ENCODE results near the gene FCMR. TPM values are rescaled to one million over a fixed set of nuclear protein-coding genes. Genes with fewer than 3 reads are reported as not detected.
A peak's percentile ranks its signal among the peaks of the same experiment; 100 is the strongest.

FCMR gene
- total RNA-seq, 1 donor from 2014 or later, result 146 TPM

DNA sequence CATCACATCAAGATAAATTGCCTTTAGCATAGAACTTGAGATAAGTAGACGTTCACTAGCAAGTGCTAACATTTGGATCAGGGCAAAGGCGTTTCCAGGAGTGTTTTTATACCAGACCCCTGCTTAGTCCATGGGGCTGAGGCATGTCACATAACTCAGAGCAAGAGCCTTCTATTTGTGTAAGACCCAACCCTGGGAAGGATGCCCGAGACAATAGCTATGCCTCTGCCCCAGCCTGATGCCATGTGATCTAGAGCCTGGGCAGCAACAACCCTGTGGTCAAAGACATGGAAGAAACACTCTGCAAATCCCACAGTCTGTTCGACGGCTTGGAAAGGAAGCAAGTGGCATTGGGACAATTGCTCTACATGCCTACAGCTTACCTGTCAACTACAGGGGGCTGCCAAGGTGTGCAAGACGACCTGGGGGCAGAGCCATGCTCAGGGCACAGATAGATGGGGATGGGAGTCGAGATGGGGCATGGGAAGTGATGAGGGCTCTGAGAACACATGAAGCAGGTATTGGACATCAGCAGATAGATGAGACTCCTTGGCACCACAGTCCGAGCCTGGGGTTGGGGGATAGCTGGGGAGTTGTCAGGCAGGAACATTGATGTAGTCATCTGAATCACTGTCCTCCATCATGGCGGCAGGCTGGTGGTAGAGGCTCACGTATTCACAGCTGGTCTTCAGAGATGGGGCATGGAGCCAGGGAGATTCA lies 17.2 kb downstream of the FCMR start:
- no peak for DNase-seq
- no peak overlapping the region for H3K4me3 Mint-ChIP-seq
- POLR2A ChIA-PET, result interaction anchor here (0.6 to 5.8 kb wide), 8 partner anchors 10 to 241 kb away, joined by 4 to 51 read pairs (median 6); partner anchors contain the start of gene FCMR
- peaks cover 69% of the 10 kb centered on the region for H3K36me3 Mint-ChIP-seq (ENCODE audit: low read depth)
- ATAC-seq (ENCODE audit: low read depth), result no peak
- TF ChIP-seq, protein P1, sequence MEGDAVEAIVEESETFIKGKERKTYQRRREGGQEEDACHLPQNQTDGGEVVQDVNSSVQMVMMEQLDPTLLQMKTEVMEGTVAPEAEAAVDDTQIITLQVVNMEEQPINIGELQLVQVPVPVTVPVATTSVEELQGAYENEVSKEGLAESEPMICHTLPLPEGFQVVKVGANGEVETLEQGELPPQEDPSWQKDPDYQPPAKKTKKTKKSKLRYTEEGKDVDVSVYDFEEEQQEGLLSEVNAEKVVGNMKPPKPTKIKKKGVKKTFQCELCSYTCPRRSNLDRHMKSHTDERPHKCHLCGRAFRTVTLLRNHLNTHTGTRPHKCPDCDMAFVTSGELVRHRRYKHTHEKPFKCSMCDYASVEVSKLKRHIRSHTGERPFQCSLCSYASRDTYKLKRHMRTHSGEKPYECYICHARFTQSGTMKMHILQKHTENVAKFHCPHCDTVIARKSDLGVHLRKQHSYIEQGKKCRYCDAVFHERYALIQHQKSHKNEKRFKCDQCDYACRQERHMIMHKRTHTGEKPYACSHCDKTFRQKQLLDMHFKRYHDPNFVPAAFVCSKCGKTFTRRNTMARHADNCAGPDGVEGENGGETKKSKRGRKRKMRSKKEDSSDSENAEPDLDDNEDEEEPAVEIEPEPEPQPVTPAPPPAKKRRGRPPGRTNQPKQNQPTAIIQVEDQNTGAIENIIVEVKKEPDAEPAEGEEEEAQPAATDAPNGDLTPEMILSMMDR (IDR thresholded peaks at IDR 0.05), result no peak
- peaks cover 78% of the 10 kb centered on the region for H3K4me1 Mint-ChIP-seq
- intact Hi-C loops (cut with micrococcal nuclease), result loop anchor here (5.0 kb wide), 1 partner anchor 112 kb away; no protein-coding TSS in a partner anchor
- H3K27me3 Mint-ChIP-seq, result no peaks in the 10 kb centered on the region
- peak overlapping the region; percentile 89 for H3K27ac Mint-ChIP-seq
- CTCF ChIA-PET, result interaction anchor here (0.9 to 3.9 kb wide), 12 partner anchors 7 to 271 kb away, joined by 3 to 41 read pairs (median 6); partner anchors contain the start of gene FCMR
- no peaks in the 10 kb centered on the region for H3K9me3 Mint-ChIP-seq

DNA sequence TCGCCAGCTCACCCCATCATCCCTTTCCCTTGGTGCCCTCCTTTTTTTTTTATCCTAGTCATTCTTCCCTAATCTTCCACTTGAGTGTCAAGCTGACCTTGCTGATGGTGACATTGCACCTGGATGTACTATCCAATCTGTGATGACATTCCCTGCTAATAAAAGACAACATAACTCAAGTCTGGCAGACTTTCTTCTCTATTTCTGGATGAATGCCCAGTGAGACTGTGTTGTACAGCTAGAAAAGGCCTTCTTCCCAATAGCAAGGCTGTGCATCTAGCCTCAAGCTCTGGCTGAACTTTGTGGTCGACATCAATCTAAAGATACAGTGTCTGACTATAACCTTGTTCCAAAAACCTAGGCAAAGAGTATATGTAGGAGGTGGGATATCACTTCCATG lies 18.1 kb downstream of the FCMR start:
- H3K27me3 Mint-ChIP-seq, result no peaks in the 10 kb centered on the region
- no peak overlapping the region for H3K4me3 Mint-ChIP-seq
- no peaks in the 10 kb centered on the region for H3K9me3 Mint-ChIP-seq
- peaks cover 65% of the 10 kb centered on the region for H3K36me3 Mint-ChIP-seq (ENCODE audit: low read depth)
- H3K4me1 Mint-ChIP-seq, result peaks cover 78% of the 10 kb centered on the region
- DNase-seq (no peak), ATAC-seq (ENCODE audit: low read depth) (no peak)
- peak overlapping the region; percentile 56 for H3K27ac Mint-ChIP-seq
- ChIA-PET CTCF (interaction anchor here (1.3 to 3.9 kb wide), 4 partner anchors 8 to 177 kb away, joined by 3 to 41 read pairs (median 12); no protein-coding TSS in a partner anchor), POLR2A (no interaction called here)
- TF ChIP-seq, protein P1 (IDR thresholded peaks at IDR 0.05), result no peak
- intact Hi-C loops (cut with micrococcal nuclease), result no loop called here

DNA sequence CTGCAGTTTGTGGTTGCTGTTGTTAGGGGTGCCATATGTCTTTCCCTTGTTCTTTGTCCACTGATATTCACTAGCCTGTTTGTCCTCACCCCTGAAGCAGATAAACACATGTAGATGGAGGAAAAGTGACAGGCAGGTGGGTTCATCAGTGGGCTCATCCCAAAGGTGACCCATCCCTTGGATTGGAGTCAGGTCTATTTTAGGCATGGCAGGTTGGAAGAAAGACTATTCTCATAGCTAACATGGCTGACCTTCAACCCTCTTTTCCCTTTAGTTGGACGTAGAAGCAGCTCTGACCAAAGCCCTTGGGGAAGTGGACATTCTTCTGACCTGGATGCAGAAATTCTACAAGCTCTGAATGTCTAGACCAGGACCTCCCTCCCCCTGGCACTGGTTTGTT lies 19.0 kb downstream of the FCMR start:
- H3K36me3 Mint-ChIP-seq (ENCODE audit: low read depth), result peaks cover 57% of the 10 kb centered on the region
- no peaks in the 10 kb centered on the region for H3K9me3 Mint-ChIP-seq
- intact Hi-C loops (cut with micrococcal nuclease), result no loop called here
- DNase-seq (no peak), ATAC-seq (ENCODE audit: low read depth) (no peak)
- no peak overlapping the region for H3K4me3 Mint-ChIP-seq
- CTCF ChIA-PET, result interaction anchor here (3.0 kb wide), 1 partner anchor 9 kb away, joined by 8 read pairs; no protein-coding TSS in a partner anchor
- peak overlapping the region; percentile 32 for H3K27ac Mint-ChIP-seq
- POLR2A ChIA-PET, result interaction anchor here (0.5 to 1.0 kb wide), 2 partner anchors 28 to 121 kb away, joined by 3 to 7 read pairs; no protein-coding TSS in a partner anchor
- TF ChIP-seq, protein P1 (IDR thresholded peaks at IDR 0.05), result no peak
- peaks cover 69% of the 10 kb centered on the region for H3K4me1 Mint-ChIP-seq
- H3K27me3 Mint-ChIP-seq, result no peaks in the 10 kb centered on the region

DNA sequence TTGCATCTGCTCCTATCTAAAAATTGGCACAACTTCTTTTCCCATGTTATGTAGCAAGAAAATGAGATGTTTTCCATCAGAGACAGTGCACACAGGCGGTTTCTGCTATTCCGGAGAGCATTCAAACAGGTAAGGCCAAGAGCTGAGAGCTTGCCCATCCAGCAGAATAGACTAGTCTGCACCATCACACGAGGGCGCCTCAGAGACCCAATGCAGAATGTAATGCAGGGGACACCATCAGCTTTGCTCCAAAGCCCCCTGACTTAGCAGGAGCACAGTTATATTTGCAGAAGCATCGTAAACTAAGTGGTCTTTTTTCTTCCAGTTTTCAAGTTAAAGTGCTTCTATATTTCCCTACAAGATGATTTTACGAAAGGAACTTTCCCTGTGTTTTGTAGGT lies 19.8 kb downstream of the FCMR start:
- peaks cover 50% of the 10 kb centered on the region for H3K36me3 Mint-ChIP-seq (ENCODE audit: low read depth)
- H3K27ac Mint-ChIP-seq, result peak overlapping the region; percentile 62

More for the DNA sequence above, 19.8 kb downstream of the FCMR start:
- TF ChIP-seq, protein P1 (IDR thresholded peaks at IDR 0.05), result no peak
- ChIA-PET CTCF (interaction anchor here (3.0 kb wide), 1 partner anchor 10 kb away, joined by 8 read pairs; no protein-coding TSS in a partner anchor), POLR2A (interaction anchor here (1.0 to 1.5 kb wide), 2 partner anchors 20 to 29 kb away, joined by 3 to 4 read pairs; partner anchors contain the start of gene FCMR)
- Mint-ChIP-seq H3K27me3 (no peaks in the 10 kb centered on the region), H3K4me1 (peaks cover 62% of the 10 kb centered on the region), H3K4me3 (no peak overlapping the region), H3K9me3 (no peaks in the 10 kb centered on the region)
- intact Hi-C loops (cut with micrococcal nuclease), result no loop called here
- ATAC-seq (ENCODE audit: low read depth) (no peak), DNase-seq (no peak)
